Left cardiac atrium (tissue), 4 donors: ENCODE results near the gene CDC42. TPM values are rescaled to one million over a fixed set of nuclear protein-coding genes. Genes with fewer than 3 reads are reported as not detected.

Experiments
- ATAC-seq, 2 donors: fragments of 200-7000 bp; cut with Tn5 transposase; one replicate each; pipeline ENCODE4 v1.9.1; 2020; ENCODE audit warnings: mild to moderate bottlenecking in 2 of 2, moderate library complexity in 2 of 2
- DNase-seq: peaks from one replicate; pipeline ENCODE4 v3.0.0-alpha.2; 2020
- intact Hi-C, 2 donors: fragments of 100-400 bp; cut with DNase I; formaldehyde crosslinking; loops; one replicate each; pipeline versions ENCODE4 v1.14.1 to v1.15.1; 2022 to 2023
- total RNA-seq, 2 donors: library from RNA; stranded (reverse); fragmentation: NEBNext Ultra II Directional; extraction: Animal tissue kit (Norgen Biotek cat#: 25700); gene quantifications; one replicate each; pipeline ENCODE4 v1.2.1, GENCODE V29; 2021
- donor health status: DM: no; HTN: yes; CAD: no.
- donor health status: DM: no; HTN: yes; CAD: no; lungs with severe emphysema.
- donor health status: DM: yes; HTN: yes; CAD: no.
- donor health status: Dilated cardiomyopathy.

Gene CDC42
- total RNA-seq, 2 donors from 2014 or later, result 149 to 170 TPM

DNA sequence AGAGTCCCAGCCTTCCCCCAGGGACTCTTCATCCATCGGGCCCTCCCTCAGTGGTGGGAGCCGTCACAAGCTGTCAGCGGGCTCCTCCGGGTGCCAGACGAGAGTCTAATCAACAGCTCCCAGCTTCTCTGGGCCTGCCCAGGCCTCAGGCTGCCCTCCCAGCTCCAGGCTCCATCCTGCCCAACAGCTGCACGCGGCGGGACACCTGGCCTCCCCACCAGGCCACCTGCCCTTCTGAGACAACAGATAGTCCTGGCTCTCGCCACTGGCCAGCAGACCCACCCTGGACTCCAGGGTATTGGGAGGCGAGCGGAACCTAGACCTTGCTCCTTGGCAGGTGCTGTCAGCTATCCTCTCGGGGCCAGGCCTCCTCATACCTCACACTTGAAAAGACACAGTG is 87.3 kb downstream of the CDC42 start:
- ATAC-seq (no peak), DNase-seq (no peak)
- intact Hi-C loops, result loop anchor here in 1 of 2 donors (10.0 kb wide), 1 partner anchor 135 kb away; no protein-coding TSS in a partner anchor

Other genes starting within 250 kb of the CDC42 start
- gene LDLRAD2, start 240.4 kb upstream of the CDC42 start, total RNA-seq, result under 1 TPM in 1 of 2 donors, not detected in 1; 0.16 TPM
- 100 to 1,000 TPM; 307 to 608 TPM for gene HSPG2, start 115.4 kb upstream of the CDC42 start, total RNA-seq
- gene CELA3B, start 75.7 kb upstream of the CDC42 start, total RNA-seq, result not detected
- gene CELA3A, start 51.1 kb upstream of the CDC42 start, total RNA-seq, result not detected
- under 1 TPM in 1 of 2 donors, not detected in 1; 0.18 TPM for gene WNT4, start 90.4 kb downstream of the CDC42 start, total RNA-seq